LNCaP clone FGC (cell line): ENCODE data around the gene ACOD1.
"Not testable (repeated sequence)": the region's sequence is repeated elsewhere in the genome, so short reads cannot be mapped to it uniquely, and the experiment has no call there.

Source experiments
- DNase-seq: peaks from one replicate; pipeline ENCODE4 v3.0.0-alpha.2; 2011; ENCODE audit warnings: low read depth
- H3K4me3 ChIP-seq: 2 replicates; pipeline ENCODE4 v1.5.1; 2011; ENCODE audit warnings: mild to moderate bottlenecking, low read depth, low read length, control low read depth
- CTCF ChIP-seq: IDR thresholded peaks from 2 replicates; pipeline ENCODE4 v1.5.1; 2012; ENCODE audit warnings: mild to moderate bottlenecking; ENCODE audit not compliant: control insufficient read depth, insufficient read depth; ENCODE audit errors: extremely low read depth

The ACOD1 gene

GRCh38 chr13:76950101-76950500, 1.8 kb downstream of the ACOD1 start:
- no peak for DNase-seq
- H3K4me3 ChIP-seq = no peak overlapping the region
- TF ChIP-seq CTCF = no peak

- no peak overlapping the region for H3K4me3 ChIP-seq
- TF ChIP-seq CTCF = no peak
- DNase-seq = no peak
These were observed 5.7 kb downstream of the ACOD1 start for GRCh38 chr13:76953968-76954367.

- no peak for TF ChIP-seq CTCF
- no peak for DNase-seq
- H3K4me3 ChIP-seq = no peak overlapping the region
These were observed 6.2 kb downstream of the ACOD1 start for GRCh38 chr13:76954538-76954937.

GRCh38 chr13:76955193-76955592, 6.9 kb downstream of the ACOD1 start:
- no peak for TF ChIP-seq CTCF
- no peak for DNase-seq
- no peak overlapping the region for H3K4me3 ChIP-seq

GRCh38 chr13:76955661-76956060, 7.3 kb downstream of the ACOD1 start:
- H3K4me3 ChIP-seq = no peak overlapping the region
- DNase-seq = no peak
- TF ChIP-seq CTCF = no peak

GRCh38 chr13:76958841-76959432, 10.6 kb downstream of the ACOD1 start:
- no peak for DNase-seq

GRCh38 chr13:76959734-76960133, 11.4 kb downstream of the ACOD1 start:
- not testable (repeated sequence) for DNase-seq, H3K4me3 ChIP-seq

More at GRCh38 chr13:76958841-76959432, 10.6 kb downstream of the ACOD1 start:
- TF ChIP-seq CTCF = no peak
- H3K4me3 ChIP-seq = no peak overlapping the region
